Stimulated activated CD4-positive, alpha-beta T cell treated with anti-CD3 and anti-CD28 coated beads, Interleukin-4, amount 100 ng/mL, for 1 hour (primary cell): ENCODE measurements around the gene CFAP73.
A peak's percentile ranks its signal among the peaks of the same experiment; 100 is the strongest.
"Not testable (repeated sequence)": the region's sequence is repeated elsewhere in the genome, so short reads cannot be mapped to it uniquely, and the experiment has no call there.

Source experiments
- DNase-seq: peaks from one replicate; pipeline ENCODE4 v3.0.0-alpha.2; 2020

Gene CFAP73

DNA sequence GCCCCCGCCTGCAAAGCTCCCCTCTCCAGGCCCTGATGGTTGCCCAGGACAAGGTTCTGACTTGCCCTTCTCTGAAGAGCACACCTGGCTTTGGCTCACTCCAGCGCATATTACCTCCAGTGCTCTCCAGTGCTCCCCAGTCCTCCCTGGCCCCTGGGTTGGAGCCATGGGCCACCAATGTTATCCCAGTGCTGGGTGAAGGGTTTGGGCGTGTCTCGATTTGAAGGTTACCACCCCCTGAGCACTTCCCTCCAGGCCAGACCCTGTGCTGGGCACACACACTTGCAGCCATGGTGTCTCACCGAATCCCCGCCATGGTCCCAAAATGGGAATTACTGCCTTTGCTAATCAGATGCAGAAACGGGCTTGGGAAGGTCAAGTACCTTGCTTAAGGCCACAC lies 47.1 kb downstream of the CFAP73 start:
- DNase-seq, result no peak

DNA sequence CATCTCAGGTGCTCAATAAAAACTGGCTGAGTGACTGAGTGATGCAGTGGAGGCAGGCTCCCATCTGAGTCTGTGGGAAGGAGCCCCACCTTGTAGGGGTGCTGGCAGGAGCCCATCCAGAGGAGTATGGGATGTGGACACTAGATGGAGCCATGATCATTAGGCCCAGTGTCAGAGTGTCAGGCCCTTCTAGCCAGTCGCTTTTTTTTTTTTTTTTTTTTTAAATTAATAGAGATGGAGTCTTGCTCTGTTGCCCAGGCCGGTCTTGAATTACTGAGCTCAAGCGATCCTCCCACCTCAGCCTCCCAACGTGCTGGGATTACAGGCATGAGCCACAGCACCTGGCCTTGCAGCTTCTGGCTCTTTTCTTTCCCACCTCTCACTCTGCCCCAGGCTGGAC lies 47.5 kb downstream of the CFAP73 start:
- peak; percentile 31 for DNase-seq

DNA sequence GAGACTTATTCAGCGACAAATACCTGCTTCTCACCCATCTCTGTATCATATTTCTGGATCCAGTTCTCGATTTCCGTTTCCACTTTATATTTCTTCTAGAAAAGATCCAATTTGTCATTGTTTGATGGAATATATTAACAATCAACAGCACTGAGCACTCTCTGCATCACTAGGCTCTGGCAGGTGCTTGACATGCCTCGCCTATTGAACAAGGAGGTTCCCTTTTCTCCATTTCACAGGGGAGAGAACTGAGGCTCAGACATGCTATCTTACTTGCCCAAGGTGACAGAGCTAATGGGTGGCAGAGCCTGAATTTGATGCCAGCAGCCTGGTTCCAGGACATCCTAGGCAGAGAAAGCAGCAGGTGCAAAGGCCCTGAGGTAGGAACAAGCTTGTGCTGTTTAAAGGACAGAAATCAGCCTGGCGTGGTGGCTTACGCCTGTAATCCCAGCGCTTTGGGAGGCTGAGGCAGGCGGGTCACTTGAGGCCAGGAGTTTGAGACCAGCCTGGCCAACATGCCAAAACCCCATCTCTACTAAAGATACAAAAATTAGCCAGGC lies 48.1 kb downstream of the CFAP73 start:
- no peak for DNase-seq

DNA sequence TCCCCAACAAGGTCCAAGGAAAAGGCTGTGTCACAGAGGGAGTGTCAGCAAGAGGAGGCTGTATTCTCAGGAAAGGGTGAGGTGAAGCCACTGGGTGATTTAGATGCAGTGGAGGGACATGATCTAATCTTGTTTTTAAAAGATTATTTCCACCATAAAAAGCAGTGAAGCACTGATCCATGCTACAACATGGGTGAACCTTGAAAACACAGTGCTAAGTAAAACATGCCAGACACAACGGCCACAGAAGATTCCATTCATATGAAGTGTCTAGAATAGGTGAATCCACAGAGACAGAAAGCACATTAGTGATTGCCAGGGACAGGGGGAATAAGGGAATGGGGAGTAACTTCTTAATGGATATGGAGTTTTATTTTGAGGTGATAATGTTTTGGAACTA lies 48.8 kb downstream of the CFAP73 start:
- no peak for DNase-seq

DNA sequence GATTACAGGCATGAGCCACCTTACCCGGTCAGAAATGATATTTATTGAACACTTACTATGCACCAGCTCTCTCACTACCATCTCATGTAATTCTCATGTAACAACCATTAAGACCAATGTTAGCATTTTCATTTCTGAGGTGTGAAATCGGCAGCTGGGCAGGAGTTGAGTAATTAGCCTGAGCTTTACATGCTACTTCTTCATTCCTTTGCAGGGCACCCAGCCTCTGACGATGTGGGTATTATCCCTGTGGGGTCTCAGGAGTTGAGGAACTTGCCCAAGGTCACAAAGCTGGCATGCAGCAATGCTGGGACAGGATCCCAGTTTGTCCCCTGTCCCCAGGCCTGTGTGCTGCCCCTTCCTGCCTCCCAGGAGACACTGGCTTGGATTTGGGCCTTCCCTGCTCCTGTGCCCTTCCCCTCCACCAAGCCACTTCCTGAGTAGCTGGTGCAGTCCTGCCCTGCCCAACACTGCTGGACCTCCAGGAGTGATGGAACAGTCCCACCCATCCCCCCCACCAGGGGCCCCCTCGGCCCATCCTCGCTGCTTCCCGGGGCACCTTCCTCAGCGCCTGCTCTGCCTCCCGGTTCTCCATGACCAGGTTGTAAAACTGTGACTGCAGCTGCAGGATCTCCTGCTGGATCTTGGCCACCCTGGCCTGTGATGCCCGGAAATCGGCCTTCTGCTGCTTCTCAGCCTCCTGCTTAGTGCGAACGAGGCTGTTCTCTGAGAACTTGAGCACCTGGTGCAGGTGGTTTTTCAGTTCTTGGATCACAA lies 50.7 kb downstream of the CFAP73 start:
- no peak for DNase-seq

DNA sequence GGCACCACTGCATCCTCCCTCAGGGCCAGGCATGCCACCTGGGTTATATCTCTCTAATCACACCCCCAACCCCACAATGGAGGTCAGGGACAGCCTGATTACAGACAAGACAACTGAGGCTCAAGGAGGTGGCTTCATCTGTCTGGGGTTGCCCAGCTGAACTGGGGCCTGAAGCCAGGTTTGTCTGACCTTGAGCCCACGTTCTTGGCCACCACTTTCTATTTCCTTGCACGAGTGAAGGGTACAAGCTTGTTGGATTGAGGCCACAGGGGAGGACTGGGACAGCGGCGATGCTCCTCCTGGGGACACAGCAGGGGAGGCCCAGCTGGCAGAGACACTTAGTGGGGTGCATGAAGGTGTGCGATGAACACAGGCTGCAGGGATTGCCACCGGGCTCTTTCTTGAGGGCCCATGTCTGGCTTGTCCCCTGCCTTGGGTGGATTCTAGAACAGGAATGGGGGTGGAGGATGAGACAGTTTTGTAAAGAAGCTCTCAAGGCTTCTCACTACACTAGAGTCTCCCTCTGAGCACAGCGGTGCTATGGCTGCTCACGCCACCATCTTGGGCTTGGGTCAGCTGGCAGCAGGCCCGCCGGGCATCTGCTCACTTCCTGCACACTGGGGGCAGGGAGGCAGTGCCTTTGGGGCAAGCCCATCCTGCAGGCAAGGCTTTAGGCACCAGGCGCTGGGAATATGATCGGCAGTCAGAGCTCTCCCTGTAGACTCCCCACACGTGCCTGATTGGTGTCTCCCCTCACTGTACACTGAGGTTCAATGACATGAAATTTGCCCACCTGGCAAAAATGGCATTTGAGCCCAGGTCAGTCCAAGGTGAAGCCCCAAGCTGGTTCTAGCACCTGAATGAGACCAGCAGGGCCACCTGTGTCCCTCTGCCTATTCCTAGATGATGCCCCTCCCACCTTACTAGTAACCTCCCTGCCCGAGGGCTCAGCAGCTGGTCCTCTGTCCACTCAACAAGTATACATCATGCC lies 52.0 kb downstream of the CFAP73 start:
- no peak for DNase-seq

DNA sequence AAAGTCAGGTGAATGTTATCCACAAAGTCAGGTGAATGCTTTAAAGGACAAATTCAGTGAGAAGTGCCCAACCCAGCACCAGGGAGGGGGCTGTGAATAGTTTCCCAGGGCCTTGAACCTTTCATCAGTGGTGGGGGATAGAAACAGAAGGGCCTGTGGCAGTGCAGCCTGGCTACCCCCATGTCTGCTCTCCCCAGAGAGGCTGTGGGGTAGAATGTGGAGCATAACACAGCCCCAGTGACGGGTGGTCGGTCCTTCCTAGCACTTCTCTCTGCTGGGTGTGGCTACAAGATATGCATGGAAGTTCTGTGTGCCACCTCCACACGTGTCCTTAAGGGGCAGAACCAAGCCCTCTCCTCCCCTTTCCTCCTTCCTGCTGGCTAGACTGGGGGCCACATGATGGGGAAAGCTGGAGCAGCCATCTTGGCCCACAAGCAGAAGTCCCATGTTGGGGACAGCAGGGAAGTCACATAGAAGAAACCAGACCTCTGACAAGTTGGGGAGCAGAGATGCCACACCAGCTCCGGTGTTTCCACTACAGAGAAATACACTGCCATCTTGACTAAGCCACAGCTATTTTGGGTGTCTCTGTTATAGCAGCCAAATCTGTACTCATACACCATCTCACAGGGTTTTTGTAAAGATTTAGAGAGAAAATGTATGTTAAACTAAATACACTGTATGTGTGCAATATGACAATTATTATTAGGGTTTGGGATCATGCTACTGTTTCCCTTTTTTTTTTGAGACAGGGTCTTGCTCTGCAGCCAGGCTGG lies 53.0 kb downstream of the CFAP73 start:
- DNase-seq, result no peak

DNA sequence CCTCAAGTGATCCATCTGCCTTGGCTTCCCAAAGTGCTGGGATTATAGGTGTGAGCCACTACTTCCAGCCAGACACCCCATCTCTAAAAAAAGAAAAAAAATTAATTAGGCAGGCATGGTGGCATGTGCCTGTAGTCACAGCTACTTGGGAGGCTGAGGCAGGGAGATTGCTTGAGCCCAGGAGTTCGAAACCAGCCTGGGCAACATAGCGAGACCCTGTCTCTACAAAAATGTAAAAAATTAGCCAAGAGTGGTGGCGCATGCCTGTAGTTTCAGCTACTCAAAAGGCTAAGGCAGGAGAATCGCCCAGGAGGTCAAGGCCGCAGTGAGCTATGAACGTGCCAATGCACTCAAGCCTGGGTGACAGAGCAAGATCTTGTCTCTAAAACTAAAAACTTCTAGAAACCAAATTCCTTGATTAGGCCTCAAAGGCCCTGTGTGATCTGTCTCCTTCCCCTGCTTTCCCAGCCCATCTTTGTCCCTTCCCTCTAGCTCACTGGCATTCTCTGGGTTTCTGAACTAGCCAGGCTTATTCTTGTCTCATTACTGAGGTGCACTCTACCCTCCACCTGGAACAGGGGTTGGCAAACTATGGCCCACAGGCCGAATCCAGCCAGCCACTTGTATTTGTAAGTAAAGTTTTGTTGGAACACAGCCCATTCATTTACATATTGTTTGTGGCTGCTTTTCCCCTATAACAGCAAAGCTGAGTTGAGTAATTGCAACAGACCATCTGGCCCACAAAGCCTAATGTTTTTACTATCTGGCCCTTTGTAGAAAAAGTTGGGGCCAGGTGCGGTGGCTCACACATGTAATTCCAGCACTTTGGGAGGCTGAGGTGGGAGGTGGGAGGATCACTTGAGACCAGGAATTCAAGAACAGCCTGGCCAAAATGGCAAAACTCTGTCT lies 54.6 kb downstream of the CFAP73 start:
- DNase-seq, result no peak

DNA sequence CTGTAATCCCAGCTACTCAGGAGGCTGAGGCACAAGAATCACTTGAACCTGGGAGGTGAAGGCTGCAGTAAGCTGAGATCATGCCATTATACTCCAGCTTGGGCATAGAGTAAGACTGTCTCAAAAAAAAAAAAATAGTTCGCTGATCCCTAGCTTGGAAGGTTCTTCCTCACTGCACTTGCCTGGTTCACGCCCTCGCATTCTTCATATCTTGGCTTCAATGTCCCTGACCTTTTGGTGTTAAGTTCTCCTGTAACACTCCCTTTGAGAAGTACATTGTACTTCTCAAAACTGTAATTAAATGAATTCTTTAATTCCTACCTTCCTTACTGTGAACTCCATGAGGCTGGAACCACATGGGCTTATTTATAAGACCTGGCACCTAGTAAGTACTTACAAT lies 55.3 kb downstream of the CFAP73 start:
- DNase-seq, result no peak

DNA sequence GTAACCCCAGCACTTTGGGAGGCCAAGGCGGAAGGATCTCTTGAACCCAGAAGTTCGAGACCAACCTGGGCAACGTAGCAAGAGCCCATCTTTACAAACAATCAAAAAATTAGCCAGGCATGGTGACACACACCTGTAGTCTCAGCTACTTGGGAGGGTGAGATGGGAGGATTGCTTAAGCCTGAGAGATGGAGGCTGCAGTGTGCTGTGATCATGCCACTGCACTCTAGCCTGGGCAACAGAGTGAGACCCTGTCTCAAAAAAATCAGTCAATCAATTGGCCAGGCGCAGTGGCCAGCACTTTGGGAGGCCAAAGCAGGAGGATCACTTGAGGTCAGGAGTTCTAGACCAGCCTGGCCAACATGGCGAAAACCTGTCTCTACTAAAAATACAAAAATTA lies 57.3 kb downstream of the CFAP73 start:
- not testable (repeated sequence) for DNase-seq

DNA sequence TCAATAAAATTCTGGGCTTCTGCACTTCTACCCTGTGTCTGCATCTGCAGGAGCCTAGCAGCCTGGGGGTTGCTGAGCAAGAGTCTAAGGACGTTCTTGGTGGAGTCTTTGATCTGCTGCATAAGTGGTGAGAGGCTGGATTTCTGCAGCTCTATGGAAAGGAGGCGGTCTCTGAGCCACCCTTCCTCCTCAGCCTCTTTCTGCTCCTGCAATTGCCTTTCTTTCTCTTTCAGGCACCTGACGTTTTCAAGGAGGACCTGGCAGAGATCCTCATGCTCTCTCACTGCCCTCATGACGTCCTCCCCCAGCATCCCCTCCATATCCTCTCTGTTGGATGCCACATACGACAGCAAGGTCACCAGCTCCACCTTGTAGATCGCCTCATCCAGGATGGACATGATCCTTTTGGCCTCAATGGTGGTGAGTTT lies 58.1 kb downstream of the CFAP73 start:
- DNase-seq, result no peak

DNA sequence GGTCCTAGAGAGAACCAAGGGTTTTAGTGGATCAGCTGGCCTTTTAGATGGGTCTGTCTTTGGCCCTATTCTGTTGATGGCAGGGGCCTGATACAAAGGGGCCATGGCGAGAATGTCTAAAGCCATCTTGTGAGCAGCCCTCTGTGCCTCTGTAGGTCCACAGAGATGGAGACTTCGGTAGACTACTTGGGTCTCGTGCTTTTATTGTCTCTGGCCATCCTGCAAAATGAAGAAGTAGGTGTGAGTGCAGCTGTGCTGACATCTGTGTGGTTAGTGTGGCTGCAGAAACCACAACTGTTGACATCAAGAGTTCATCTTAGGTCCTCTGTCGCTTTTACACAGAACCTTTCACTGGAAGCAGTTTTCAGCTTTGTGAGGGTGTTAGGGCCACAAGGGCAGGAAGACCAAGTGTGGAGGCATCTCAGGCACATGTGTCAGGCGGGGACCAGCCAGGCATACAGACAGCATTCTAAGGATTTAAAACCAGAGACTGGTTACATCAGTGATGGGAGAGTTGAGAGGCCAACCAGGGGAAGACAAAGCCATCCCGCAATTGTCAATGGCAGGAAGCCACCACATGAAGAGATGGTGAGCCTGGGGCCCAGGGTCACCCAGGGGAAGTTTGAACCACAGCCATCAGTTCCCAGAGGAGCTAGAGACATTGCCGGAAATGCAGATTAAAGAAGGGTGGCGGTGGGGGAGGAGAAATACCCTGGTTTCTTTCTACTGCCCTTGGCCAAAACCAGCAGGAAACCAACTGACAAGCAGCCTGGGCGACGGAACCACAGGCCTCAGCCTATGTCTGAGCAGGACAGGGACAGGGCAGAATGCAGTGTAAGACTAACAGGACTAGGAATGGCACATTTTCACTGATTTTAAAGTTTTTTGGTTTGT lies 58.8 kb downstream of the CFAP73 start:
- no peak for DNase-seq
